Hepatocyte (in vitro differentiated cells): ENCODE measurements around the gene TEAD3. TPM values are rescaled to one million over a fixed set of nuclear protein-coding genes. Genes with fewer than 3 reads are reported as not detected.

Experiments
- DNase-seq: peaks from one replicate; pipeline ENCODE4 v3.0.0-alpha.2; 2016; ENCODE audit warnings: low spot score
- H2AFZ ChIP-seq: fragments of 200-600 bp; sonication (generic); 2 replicates; pipeline ENCODE4 v1.6.0; 2016; ENCODE audit warnings: antibody characterized with exemption, mild to moderate bottlenecking
- H3K27ac ChIP-seq: fragments of 200-600 bp; sonication (generic); 2 replicates; pipeline ENCODE4 v1.5.1; 2016; ENCODE audit warnings: mild to moderate bottlenecking
- H3K27me3 ChIP-seq: fragments of 200-600 bp; sonication (generic); 2 replicates; pipeline ENCODE4 v1.6.1; 2016
- H3K36me3 ChIP-seq: fragments of 200-600 bp; sonication (generic); replicated peaks from 2 replicates; pipeline ENCODE4 v1.5.1; 2016; ENCODE audit warnings: low read depth; ENCODE audit not compliant: insufficient read depth
- H3K4me1 ChIP-seq: fragments of 200-600 bp; sonication (generic); 2 replicates; pipeline ENCODE4 v1.5.1; 2016; ENCODE audit warnings: mild to moderate bottlenecking, moderate library complexity; ENCODE audit not compliant: insufficient read depth
- H3K4me2 ChIP-seq: fragments of 200-600 bp; sonication (generic); 2 replicates; pipeline ENCODE4 v1.6.0; 2016
- H3K4me3 ChIP-seq: fragments of 200-600 bp; sonication (generic); 2 replicates; pipeline ENCODE4 v1.5.1; 2016; ENCODE audit warnings: mild to moderate bottlenecking
- H3K79me2 ChIP-seq: fragments of 200-600 bp; sonication (generic); 2 replicates; pipeline ENCODE4 v1.6.0; 2017; ENCODE audit warnings: mild to moderate bottlenecking
- H3K9me2 ChIP-seq: fragments of 200-600 bp; sonication (generic); replicated peaks from 2 replicates; pipeline ENCODE4 v1.6.0; 2017; ENCODE audit warnings: mild to moderate bottlenecking; ENCODE audit not compliant: insufficient read depth
- H3K9me3 ChIP-seq: fragments of 200-600 bp; sonication (generic); 2 replicates; pipeline ENCODE4 v1.5.1; 2016; ENCODE audit warnings: low read depth, mild to moderate bottlenecking
- H4K20me1 ChIP-seq: fragments of 200-600 bp; sonication (generic); 2 replicates; pipeline ENCODE4 v1.6.0; 2016; ENCODE audit warnings: mild to moderate bottlenecking; ENCODE audit not compliant: insufficient read depth, poor library complexity, severe bottlenecking
- CTCF ChIP-seq: fragments of 200-600 bp; sonication (generic); IDR thresholded peaks from 2 replicates; pipeline ENCODE4 v1.5.1; 2016; ENCODE audit warnings: antibody characterized with exemption, mild to moderate bottlenecking; ENCODE audit not compliant: poor library complexity
- EZH2 ChIP-seq: fragments of 200-600 bp; sonication (generic); IDR thresholded peaks from 2 replicates; pipeline ENCODE4 v1.6.1; 2016; ENCODE audit warnings: antibody characterized with exemption, mild to moderate bottlenecking, borderline replicate concordance
- EZH2phosphoT487 ChIP-seq: fragments of 200-600 bp; sonication (generic); IDR thresholded peaks from one replicate; pipeline ENCODE4 v1.6.1; 2018; ENCODE audit warnings: antibody characterized with exemption, mild to moderate bottlenecking, low read depth, moderate library complexity; ENCODE audit not compliant: unreplicated experiment, severe bottlenecking
- WGBS: methylation state at CpG from one replicate; pipeline ENCODE4 v1.1.6; 2016; ENCODE audit warnings: low lambda C conversion rate; ENCODE audit errors: missing lambda C conversion rate; 5-methylcytosine and 5-hydroxymethylcytosine counted together
- polyA plus RNA-seq: library from polyadenylated mRNA; unstranded; fragments of >200 nt; fragmentation: Nextera tagmentation; extraction: Ambion mirVana; gene quantifications from 2 replicates; pipeline ENCODE4 v1.2.1, GENCODE V29; 2016
- total RNA-seq: library from RNA; depleted of rRNA; stranded (reverse); fragments of >200 nt; gene quantifications from 2 replicates; pipeline ENCODE4 v1.2.3, GENCODE V29; 2014

The TEAD3 gene
- total and polyA plus RNA-seq, 2 experiments from 2014 or later, result 26.3 to 33.0 TPM

DNA sequence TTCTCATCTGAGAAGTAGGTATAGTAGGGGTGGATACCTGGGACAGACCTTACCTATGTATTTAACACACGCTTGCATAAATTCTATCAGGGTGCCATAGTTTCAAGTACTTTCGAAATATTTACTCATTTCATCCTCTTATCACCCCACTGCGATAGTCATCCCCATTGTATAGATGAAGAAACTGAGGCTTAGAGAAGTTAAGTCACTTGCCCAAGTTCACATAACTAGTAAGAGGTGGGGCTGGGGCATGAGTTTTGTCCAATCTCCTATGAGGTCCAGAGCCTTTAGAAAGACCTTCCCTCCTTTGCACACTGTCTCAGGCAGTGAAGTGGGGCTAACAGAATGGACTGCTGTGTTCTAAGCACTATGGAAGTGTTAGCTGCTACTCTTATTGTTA, 9.7 kb upstream of the TEAD3 start:
- no peaks in the 10 kb centered on the region for H3K79me2 ChIP-seq
- H3K4me2 ChIP-seq, result no peak overlapping the region
- H3K27me3 ChIP-seq, result no peaks in the 10 kb centered on the region
- no peak overlapping the region for H3K4me3 ChIP-seq
- H4K20me1 ChIP-seq, result no peaks in the 10 kb centered on the region
- H2AFZ ChIP-seq, result no peak overlapping the region
- no peaks in the 10 kb centered on the region for H3K4me1 ChIP-seq
- 92% methylated on average over 3 of the region's 3 CpGs for WGBS
- no peaks in the 10 kb centered on the region for H3K36me3 ChIP-seq
- DNase-seq, result no peak
- H3K27ac ChIP-seq, result no peak overlapping the region
- no peaks in the 10 kb centered on the region for H3K9me3 ChIP-seq
- no peaks in the 10 kb centered on the region for H3K9me2 ChIP-seq
- no peak for TF ChIP-seq EZH2
- no peak for TF ChIP-seq EZH2phosphoT487
- no peak for TF ChIP-seq CTCF

- no peaks in the 10 kb centered on the region for H3K9me3 ChIP-seq
- WGBS, result 46% methylated on average over 20 of the region's 21 CpGs
- no peak overlapping the region for H3K4me3 ChIP-seq
- H3K4me2 ChIP-seq, result peak overlapping the region; percentile 51
- H3K27ac ChIP-seq, result no peak overlapping the region
- no peaks in the 10 kb centered on the region for H3K9me2 ChIP-seq
- H3K79me2 ChIP-seq, result no peaks in the 10 kb centered on the region
- no peaks in the 10 kb centered on the region for H3K36me3 ChIP-seq
- no peak for TF ChIP-seq CTCF
- DNase-seq, result no peak
- H3K4me1 ChIP-seq, result no peaks in the 10 kb centered on the region
- no peak overlapping the region for H2AFZ ChIP-seq
- no peaks in the 10 kb centered on the region for H3K27me3 ChIP-seq
- H4K20me1 ChIP-seq, result no peaks in the 10 kb centered on the region
These were observed 9.1 kb upstream of the TEAD3 start for GRCh38 chr6:35505999-35506412.

GRCh38 chr6:35503534-35503933, 6.7 kb upstream of the TEAD3 start:
- 86% methylated on average over 15 of the region's 15 CpGs for WGBS
- no peaks in the 10 kb centered on the region for H3K27me3 ChIP-seq

More at GRCh38 chr6:35503534-35503933, 6.7 kb upstream of the TEAD3 start:
- Histone ChIP-seq H2AFZ (no peak overlapping the region), H3K4me3 (no peak overlapping the region), H3K27ac (no peak overlapping the region), H3K4me2 (no peak overlapping the region), H3K9me3 (no peaks in the 10 kb centered on the region), H3K9me2 (no peaks in the 10 kb centered on the region), H3K36me3 (no peaks in the 10 kb centered on the region), H4K20me1 (no peaks in the 10 kb centered on the region), H3K4me1 (peaks cover 4% of the 10 kb centered on the region), H3K79me2 (peaks cover 13% of the 10 kb centered on the region)
- TF ChIP-seq EZH2phosphoT487, result no peak
- no peak for TF ChIP-seq EZH2
- TF ChIP-seq CTCF, result no peak
- no peak for DNase-seq
